ACC112 (cell line): ENCODE results near the gene TEX10.

Source experiments
- H2AFZ ChIP-seq: fragments of 200-600 bp; sonication (generic); one replicate; pipeline ENCODE4 v1.6.0; 2017; ENCODE audit warnings: antibody characterized with exemption, low read length; ENCODE audit not compliant: unreplicated experiment
- H3K27ac ChIP-seq: fragments of 200-600 bp; sonication (generic); 2 replicates; pipeline ENCODE4 v1.5.1; 2014; ENCODE audit warnings: low read depth, mild to moderate bottlenecking, antibody characterized with exemption, low read length, moderate library complexity
- H3K27me3 ChIP-seq: fragments of 200-600 bp; sonication (generic); 2 replicates; pipeline ENCODE4 v1.6.1; 2014; ENCODE audit warnings: mild to moderate bottlenecking, antibody characterized with exemption, low read length, moderate library complexity, mixed read lengths; ENCODE audit not compliant: insufficient read depth
- H3K36me3 ChIP-seq: fragments of 200-600 bp; sonication (generic); 2 replicates; pipeline ENCODE4 v1.6.1; 2016; ENCODE audit warnings: mild to moderate bottlenecking, antibody characterized with exemption, low read length, moderate library complexity, mixed read lengths; ENCODE audit not compliant: insufficient read depth
- H3K4me1 ChIP-seq: fragments of 200-600 bp; sonication (generic); one replicate; pipeline ENCODE4 v1.6.1; 2016; ENCODE audit warnings: low read length, mixed read lengths; ENCODE audit not compliant: insufficient read depth, unreplicated experiment, control insufficient read depth
- H3K4me3 ChIP-seq: fragments of 200-600 bp; sonication (generic); 2 replicates; pipeline ENCODE4 v1.5.1; 2014; ENCODE audit warnings: mild to moderate bottlenecking, low read depth, low read length
- H3K79me2 ChIP-seq: fragments of 200-600 bp; sonication (generic); one replicate; pipeline ENCODE4 v1.6.0; 2016; ENCODE audit warnings: low read length; ENCODE audit not compliant: control insufficient read depth, unreplicated experiment, insufficient read depth

TEX10 gene

GRCh38 chr9:100372648-100373047 lies 19.9 kb upstream of the TEX10 start:
- H2AFZ ChIP-seq, result no peak overlapping the region
- H3K79me2 ChIP-seq, result no peaks in the 10 kb centered on the region
- H3K4me1 ChIP-seq, result no peaks in the 10 kb centered on the region
- no peak overlapping the region for H3K27ac ChIP-seq
- no peaks in the 10 kb centered on the region for H3K36me3 ChIP-seq
- no peak overlapping the region for H3K4me3 ChIP-seq
- H3K27me3 ChIP-seq, result no peaks in the 10 kb centered on the region

GRCh38 chr9:100370064-100370723 lies 17.5 kb upstream of the TEX10 start:
- H2AFZ ChIP-seq, result no peak overlapping the region
- H3K4me3 ChIP-seq, result no peak overlapping the region
- H3K36me3 ChIP-seq, result no peaks in the 10 kb centered on the region
- no peaks in the 10 kb centered on the region for H3K79me2 ChIP-seq
- H3K27me3 ChIP-seq, result no peaks in the 10 kb centered on the region
- H3K4me1 ChIP-seq, result no peaks in the 10 kb centered on the region
- H3K27ac ChIP-seq, result no peak overlapping the region

- no peak overlapping the region for H3K27ac ChIP-seq
- no peak overlapping the region for H3K4me3 ChIP-seq
- no peak overlapping the region for H2AFZ ChIP-seq
- no peaks in the 10 kb centered on the region for H3K79me2 ChIP-seq
- no peaks in the 10 kb centered on the region for H3K27me3 ChIP-seq
- no peaks in the 10 kb centered on the region for H3K36me3 ChIP-seq
- no peaks in the 10 kb centered on the region for H3K4me1 ChIP-seq
Measured at GRCh38 chr9:100368672-100369071, 15.9 kb upstream of the TEX10 start.

- no peaks in the 10 kb centered on the region for H3K36me3 ChIP-seq
- H3K27me3 ChIP-seq, result no peaks in the 10 kb centered on the region
Measured at GRCh38 chr9:100366121-100366520, 13.4 kb upstream of the TEX10 start.

GRCh38 chr9:100364013-100364412 lies 11.3 kb upstream of the TEX10 start:
- no peaks in the 10 kb centered on the region for H3K27me3 ChIP-seq
- no peaks in the 10 kb centered on the region for H3K36me3 ChIP-seq
- H3K4me1 ChIP-seq, result no peaks in the 10 kb centered on the region

More at GRCh38 chr9:100366121-100366520, 13.4 kb upstream of the TEX10 start:
- no peaks in the 10 kb centered on the region for H3K4me1 ChIP-seq
- no peak overlapping the region for H3K27ac ChIP-seq
- no peak overlapping the region for H3K4me3 ChIP-seq
- no peak overlapping the region for H2AFZ ChIP-seq
- H3K79me2 ChIP-seq, result no peaks in the 10 kb centered on the region

GRCh38 chr9:100359057-100359456 lies 6.3 kb upstream of the TEX10 start:
- Histone ChIP-seq H2AFZ (no peak overlapping the region), H3K27me3 (no peaks in the 10 kb centered on the region), H3K27ac (no peak overlapping the region), H3K4me1 (no peaks in the 10 kb centered on the region), H3K4me3 (no peak overlapping the region), H3K79me2 (no peaks in the 10 kb centered on the region), H3K36me3 (no peaks in the 10 kb centered on the region)

More at GRCh38 chr9:100364013-100364412, 11.3 kb upstream of the TEX10 start:
- Histone ChIP-seq H3K79me2 (no peaks in the 10 kb centered on the region), H3K4me3 (no peak overlapping the region), H2AFZ (no peak overlapping the region), H3K27ac (no peak overlapping the region)

GRCh38 chr9:100357501-100357900 lies 4.8 kb upstream of the TEX10 start:
- no peaks in the 10 kb centered on the region for H3K27me3 ChIP-seq
- no peaks in the 10 kb centered on the region for H3K36me3 ChIP-seq
- H3K4me3 ChIP-seq, result no peak overlapping the region
- no peaks in the 10 kb centered on the region for H3K4me1 ChIP-seq
- H3K79me2 ChIP-seq, result peaks cover 2% of the 10 kb centered on the region
- H3K27ac ChIP-seq, result no peak overlapping the region
- H2AFZ ChIP-seq, result no peak overlapping the region

GRCh38 chr9:100355561-100355960 lies 2.8 kb upstream of the TEX10 start:
- peaks cover 8% of the 10 kb centered on the region for H3K4me1 ChIP-seq
- no peak overlapping the region for H3K27ac ChIP-seq
- no peak overlapping the region for H3K4me3 ChIP-seq
- H2AFZ ChIP-seq, result no peak overlapping the region
- H3K36me3 ChIP-seq, result no peaks in the 10 kb centered on the region
- H3K27me3 ChIP-seq, result no peaks in the 10 kb centered on the region
- H3K79me2 ChIP-seq, result peaks cover 21% of the 10 kb centered on the region

GRCh38 chr9:100354121-100354800 lies 1.5 kb upstream of the TEX10 start:
- H3K4me3 ChIP-seq, result peak overlapping the region; percentile 96
- peaks cover 15% of the 10 kb centered on the region for H3K4me1 ChIP-seq
- peaks cover 34% of the 10 kb centered on the region for H3K79me2 ChIP-seq
- H2AFZ ChIP-seq, result no peak overlapping the region
- H3K27ac ChIP-seq, result no peak overlapping the region
- H3K27me3 ChIP-seq, result no peaks in the 10 kb centered on the region
- no peaks in the 10 kb centered on the region for H3K36me3 ChIP-seq

GRCh38 chr9:100352201-100352726 lies 478 bp downstream of the TEX10 start:
- H3K27ac ChIP-seq, result peak overlapping the region; percentile 69; the same call in 1 of the 2 replicates

GRCh38 chr9:100351508-100351907 lies 1.2 kb downstream of the TEX10 start:
- H3K4me1 ChIP-seq, result peaks cover 30% of the 10 kb centered on the region
- peaks cover 3% of the 10 kb centered on the region; the same call in 1 of the 2 replicates for H3K36me3 ChIP-seq
- peak overlapping the region; percentile 96 for H3K4me3 ChIP-seq
- no peaks in the 10 kb centered on the region for H3K27me3 ChIP-seq
- H3K79me2 ChIP-seq, result peaks cover 59% of the 10 kb centered on the region
- H2AFZ ChIP-seq, result no peak overlapping the region
- H3K27ac ChIP-seq, result no peak overlapping the region

More at GRCh38 chr9:100352201-100352726, 478 bp downstream of the TEX10 start:
- peaks cover 53% of the 10 kb centered on the region for H3K79me2 ChIP-seq
- peaks cover 23% of the 10 kb centered on the region for H3K4me1 ChIP-seq
- peak overlapping the region; percentile 99 for H2AFZ ChIP-seq
- peak overlapping the region; percentile 96 for H3K4me3 ChIP-seq
- H3K27me3 ChIP-seq, result no peaks in the 10 kb centered on the region
- H3K36me3 ChIP-seq, result no peaks in the 10 kb centered on the region
